ENCODE data around the gene MEX3A. TPM values are rescaled to one million over a fixed set of nuclear protein-coding genes. Genes with fewer than 3 reads are reported as not detected.

Gene MEX3A
- total RNA-seq, 6 donors from 2014 or later: 0.26 to 2.0 (median 1.00) TPM; not detected in 1

DNA sequence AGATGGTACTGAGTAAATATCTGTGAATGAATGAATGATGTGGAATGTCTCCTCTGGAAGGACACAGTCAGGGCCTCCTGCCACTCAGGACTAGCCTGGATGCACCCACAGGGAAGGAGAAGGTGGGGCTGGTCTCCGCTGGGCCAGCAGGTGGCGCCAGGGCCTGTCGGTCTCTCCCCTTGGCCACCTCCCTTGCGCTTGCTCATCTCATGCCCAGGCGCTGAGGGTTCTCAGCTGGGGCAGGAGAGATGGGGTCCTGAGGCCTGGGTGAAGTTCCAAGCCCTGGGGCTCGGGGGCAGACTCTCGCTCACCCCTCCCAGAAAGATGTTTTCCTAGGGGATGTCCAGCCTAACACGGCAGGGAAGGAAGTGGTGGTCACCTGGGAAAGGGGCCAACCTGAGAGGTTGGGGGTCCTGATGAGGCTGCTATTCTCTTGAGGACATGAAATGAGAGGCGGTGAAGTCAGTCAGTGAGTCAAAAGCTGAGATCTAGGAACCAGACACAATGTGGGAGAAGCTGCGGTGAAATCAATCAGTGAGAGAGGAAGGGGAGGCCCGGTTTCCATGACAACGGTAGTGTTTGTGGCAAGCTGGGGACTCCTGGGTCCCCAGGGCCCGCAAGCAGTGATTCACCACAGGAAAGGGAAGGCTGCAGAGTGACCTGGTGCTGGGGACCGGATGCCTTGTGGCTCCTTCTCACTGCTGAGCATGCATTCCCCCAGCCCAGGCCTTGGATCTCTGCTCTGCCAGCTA, 14.6 kb upstream of the MEX3A start:
- WGBS, 2 donors: 24 to 38% methylated on average over 5 to 14 of the region's 14 CpGs
- Histone ChIP-seq H3K9me3 (no peaks in the 10 kb centered on the region), H3K36me3 (no peaks in the 10 kb centered on the region), H3K4me3 (peak overlapping the region in 1 of 4 donors; percentile 13), H3K27ac (peak overlapping the region; percentile 42 to 72 (median 61)), H3K27me3 (no peaks in the 10 kb centered on the region), H3K4me1 (peaks cover 15 to 32% (median 18%) of the 10 kb centered on the region in 4 donors)
- ATAC-seq (ENCODE audit: low FRiP score in 2 of 2) (peak; percentile 93 to 95), DNase-seq (peak; percentile 93 to 98)
- TF ChIP-seq POLR2AphosphoS5 (IDR thresholded peaks at IDR 0.05) (peak; percentile 27 to 82), EP300 (IDR thresholded peaks at IDR 0.05) (peak in 1 of 4 donors; percentile 28), POLR2A (IDR thresholded peaks at IDR 0.05) (peak in 1 of 4 donors; percentile 19)
- TF ChIP-seq, protein P1, sequence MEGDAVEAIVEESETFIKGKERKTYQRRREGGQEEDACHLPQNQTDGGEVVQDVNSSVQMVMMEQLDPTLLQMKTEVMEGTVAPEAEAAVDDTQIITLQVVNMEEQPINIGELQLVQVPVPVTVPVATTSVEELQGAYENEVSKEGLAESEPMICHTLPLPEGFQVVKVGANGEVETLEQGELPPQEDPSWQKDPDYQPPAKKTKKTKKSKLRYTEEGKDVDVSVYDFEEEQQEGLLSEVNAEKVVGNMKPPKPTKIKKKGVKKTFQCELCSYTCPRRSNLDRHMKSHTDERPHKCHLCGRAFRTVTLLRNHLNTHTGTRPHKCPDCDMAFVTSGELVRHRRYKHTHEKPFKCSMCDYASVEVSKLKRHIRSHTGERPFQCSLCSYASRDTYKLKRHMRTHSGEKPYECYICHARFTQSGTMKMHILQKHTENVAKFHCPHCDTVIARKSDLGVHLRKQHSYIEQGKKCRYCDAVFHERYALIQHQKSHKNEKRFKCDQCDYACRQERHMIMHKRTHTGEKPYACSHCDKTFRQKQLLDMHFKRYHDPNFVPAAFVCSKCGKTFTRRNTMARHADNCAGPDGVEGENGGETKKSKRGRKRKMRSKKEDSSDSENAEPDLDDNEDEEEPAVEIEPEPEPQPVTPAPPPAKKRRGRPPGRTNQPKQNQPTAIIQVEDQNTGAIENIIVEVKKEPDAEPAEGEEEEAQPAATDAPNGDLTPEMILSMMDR (IDR thresholded peaks at IDR 0.05): peak; percentile 91 to 97 (median 96)

DNA sequence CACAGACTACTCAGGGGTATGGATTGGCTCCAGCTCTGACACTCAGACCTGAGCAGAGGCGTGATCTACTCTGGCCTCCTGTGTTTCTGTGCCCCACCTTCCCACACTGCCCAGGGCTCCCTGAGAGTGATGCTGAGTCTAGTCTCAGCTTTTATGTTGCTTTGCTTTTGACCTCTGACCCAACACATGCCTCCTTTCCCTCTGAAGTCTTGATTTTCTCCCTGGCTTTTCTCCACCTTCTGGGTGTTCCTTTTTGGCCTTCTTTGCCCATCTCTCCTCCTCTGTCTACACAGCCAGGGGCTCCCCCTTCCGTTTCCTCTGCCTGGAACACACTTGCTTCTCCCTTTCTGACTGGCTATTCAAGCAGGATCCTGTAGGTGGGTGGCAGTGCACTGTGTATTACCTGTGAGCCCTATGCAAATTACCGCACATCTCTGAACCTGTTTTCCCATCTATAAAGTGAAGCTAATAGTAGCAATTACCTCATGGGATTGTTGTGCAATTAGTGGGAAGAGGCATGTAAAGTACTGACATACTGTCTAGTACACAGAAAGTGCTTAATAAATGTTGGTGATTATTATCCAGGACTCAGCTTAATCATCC, 13.7 kb upstream of the MEX3A start:
- DNase-seq (no peak), ATAC-seq (ENCODE audit: low FRiP score in 2 of 2) (peak in 1 of 2 donors; percentile 2)
- TF ChIP-seq POLR2A (IDR thresholded peaks at IDR 0.05) (no peak), POLR2AphosphoS5 (IDR thresholded peaks at IDR 0.05) (no peak), EP300 (IDR thresholded peaks at IDR 0.05) (no peak)
- TF ChIP-seq, protein P1 (IDR thresholded peaks at IDR 0.05): no peak
- no peaks in the 10 kb centered on the region for H3K27me3 ChIP-seq
- H3K27ac ChIP-seq: peak overlapping the region in 3 of 4 donors; percentile 15 to 68 (median 34)
- WGBS, 2 donors: 80 to 87% methylated on average over 3 of the region's 3 CpGs
- H3K4me3 ChIP-seq: no peak overlapping the region
- H3K9me3 ChIP-seq: no peaks in the 10 kb centered on the region
- peaks cover 15 to 26% (median 18%) of the 10 kb centered on the region in 4 donors for H3K4me1 ChIP-seq
- H3K36me3 ChIP-seq: no peaks in the 10 kb centered on the region

- H3K27ac ChIP-seq: no peak overlapping the region
Observed at GRCh38 chr1:156091610-156092009, 9.3 kb upstream of the MEX3A start.

GRCh38 chr1:156090840-156091188, 8.5 kb upstream of the MEX3A start:
- H3K36me3 ChIP-seq: no peaks in the 10 kb centered on the region
- no peak overlapping the region for H3K4me3 ChIP-seq
- WGBS, 2 donors: 41 to 88% methylated on average over 6 to 14 of the region's 14 CpGs
- no peaks in the 10 kb centered on the region for H3K9me3 ChIP-seq
- DNase-seq: peak; percentile 81 to 89
- peak; percentile 88 to 90 for ATAC-seq (ENCODE audit: low FRiP score in 2 of 2)
- H3K27ac ChIP-seq: peak overlapping the region in 1 of 4 donors; percentile 39
- TF ChIP-seq POLR2A (IDR thresholded peaks at IDR 0.05): no peak
- TF ChIP-seq, protein P1 (IDR thresholded peaks at IDR 0.05): peak; percentile 67 to 91 (median 86)
- H3K27me3 ChIP-seq: no peaks in the 10 kb centered on the region
- H3K4me1 ChIP-seq: peaks cover 0 to 30% (median 19%) of the 10 kb centered on the region in 4 donors

More at GRCh38 chr1:156091610-156092009, 9.3 kb upstream of the MEX3A start:
- H3K36me3 ChIP-seq: no peaks in the 10 kb centered on the region
- WGBS, 2 donors: 74 to 89% methylated on average over 2 of the region's 2 CpGs
- DNase-seq (no peak), ATAC-seq (ENCODE audit: low FRiP score in 2 of 2) (no peak)
- TF ChIP-seq POLR2A (IDR thresholded peaks at IDR 0.05) (no peak), POLR2AphosphoS5 (IDR thresholded peaks at IDR 0.05) (no peak), EP300 (IDR thresholded peaks at IDR 0.05) (no peak)
- TF ChIP-seq, protein P1 (IDR thresholded peaks at IDR 0.05): no peak
- H3K4me1 ChIP-seq: peaks cover 7 to 31% (median 21%) of the 10 kb centered on the region in 4 donors
- H3K9me3 ChIP-seq: no peaks in the 10 kb centered on the region
- H3K27me3 ChIP-seq: no peaks in the 10 kb centered on the region
- H3K4me3 ChIP-seq: no peak overlapping the region
